Right ventricle myocardium superior (tissue), 1 donor: ENCODE measurements around the gene SLC35A5. TPM values are rescaled to one million over a fixed set of nuclear protein-coding genes. Genes with fewer than 3 reads are reported as not detected.
A peak's percentile ranks its signal among the peaks of the same experiment; 100 is the strongest.
"Not testable (repeated sequence)": the region's sequence is repeated elsewhere in the genome, so short reads cannot be mapped to it uniquely, and the experiment has no call there.

Experiments used
- ATAC-seq: fragments of 200-7000 bp; cut with Tn5 transposase; one replicate; pipeline ENCODE4 v1.9.1; 2020; ENCODE audit warnings: mild to moderate bottlenecking; ENCODE audit not compliant: poor library complexity
- DNase-seq: peaks from one replicate; pipeline ENCODE4 v3.0.0-alpha.2; 2020
- intact Hi-C: fragments of 100-400 bp; cut with DNase I; formaldehyde crosslinking; loops from one replicate; pipeline ENCODE4 v1.11.2; 2022
- long read RNA-seq: library from polyadenylated mRNA; unstranded; transcript quantifications from one replicate; pipeline ENCODE4 v2.0.0, GENCODE V29; 2021
- total RNA-seq: library from RNA; stranded (reverse); fragmentation: NEBNext Ultra II Directional; extraction: Animal tissue kit (Norgen Biotek cat#: 25700); gene quantifications from one replicate; pipeline ENCODE4 v1.2.1, GENCODE V29; 2021
- donor health status: DM: no; HTN: yes; CAD: no; lungs with severe emphysema.

SLC35A5 gene, protein sequence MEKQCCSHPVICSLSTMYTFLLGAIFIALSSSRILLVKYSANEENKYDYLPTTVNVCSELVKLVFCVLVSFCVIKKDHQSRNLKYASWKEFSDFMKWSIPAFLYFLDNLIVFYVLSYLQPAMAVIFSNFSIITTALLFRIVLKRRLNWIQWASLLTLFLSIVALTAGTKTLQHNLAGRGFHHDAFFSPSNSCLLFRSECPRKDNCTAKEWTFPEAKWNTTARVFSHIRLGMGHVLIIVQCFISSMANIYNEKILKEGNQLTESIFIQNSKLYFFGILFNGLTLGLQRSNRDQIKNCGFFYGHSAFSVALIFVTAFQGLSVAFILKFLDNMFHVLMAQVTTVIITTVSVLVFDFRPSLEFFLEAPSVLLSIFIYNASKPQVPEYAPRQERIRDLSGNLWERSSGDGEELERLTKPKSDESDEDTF
- 13.7 TPM for total RNA-seq
- long read RNA-seq, full-length matches to known transcripts, result 28 of 33 reads
- long read RNA-seq, partial matches to known transcripts, result 2 of 33 reads
- long read RNA-seq, other reads (novel, unspliced or antisense), result 3 of 33 reads

DNA sequence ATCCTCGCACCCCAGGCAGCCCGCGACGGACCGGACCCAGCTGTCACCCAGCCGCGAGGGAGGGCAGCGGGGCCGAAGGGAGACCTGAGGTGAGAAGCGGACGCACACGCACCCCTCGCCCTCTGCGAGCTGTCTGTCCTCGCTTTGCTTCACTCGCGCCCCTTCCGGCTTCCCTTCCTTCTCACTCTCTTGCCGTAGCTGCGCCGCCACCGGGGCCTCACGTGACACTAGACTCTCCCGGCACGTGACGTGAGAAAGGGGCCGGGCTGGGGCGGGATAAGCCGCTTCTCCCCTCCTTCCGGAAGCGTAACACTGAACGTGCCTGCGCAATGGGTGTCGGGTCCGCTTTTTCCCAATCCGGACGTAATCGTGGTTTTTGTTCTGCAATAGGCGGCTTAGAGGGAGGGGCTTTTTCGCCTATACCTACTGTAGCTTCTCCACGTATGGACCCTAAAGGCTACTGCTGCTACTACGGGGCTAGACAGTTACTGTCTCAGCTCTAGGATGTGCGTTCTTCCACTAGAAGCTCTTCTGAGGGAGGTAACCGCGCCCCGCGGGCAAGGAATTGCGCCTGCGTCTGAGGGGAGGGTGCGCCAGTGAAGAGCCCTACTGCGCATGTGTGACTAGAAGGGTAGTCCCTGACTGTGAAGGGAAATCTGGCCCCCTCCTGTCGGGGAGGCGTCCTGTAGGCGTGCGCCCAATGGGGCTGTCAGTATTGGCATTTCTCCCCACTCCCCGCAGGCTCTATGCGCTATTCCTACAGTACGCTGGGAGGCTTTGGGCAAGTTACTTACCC lies at the start of gene SLC35A5, which contains the start of gene ATG3:
Gene SLC35A5 (plus strand): TSS at position 312 of the 796 bp plus-strand sequence. CDS start 1,359 bp downstream, outside the sequence.
Gene ATG3 (minus strand): TSS at position 229 of the 796 bp plus-strand sequence. CDS start 434 bp downstream, outside the sequence.
- ATAC-seq (peak; percentile 98), DNase-seq (peak; percentile 99)
- intact Hi-C loops, result no loop called here

DNA sequence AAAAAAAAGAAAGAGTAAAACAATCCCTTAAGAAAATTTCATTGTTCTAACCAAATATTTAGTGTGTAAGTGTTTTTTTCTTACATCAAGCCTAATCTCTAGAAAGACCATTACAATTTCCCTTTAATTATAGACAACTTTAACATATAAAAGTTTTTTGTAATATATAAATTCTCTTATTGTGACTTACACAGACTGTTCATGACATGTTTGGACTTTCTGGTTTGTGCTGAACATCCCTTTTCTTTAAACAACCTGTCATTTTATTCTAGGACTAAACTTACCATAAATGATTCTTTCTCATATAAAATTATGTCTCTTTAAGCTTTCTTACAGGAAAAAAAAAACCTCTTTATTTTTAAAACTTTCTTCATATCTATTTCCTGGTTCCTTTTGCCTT lies 49.5 kb upstream of the SLC35A5 start:
- ATAC-seq (no peak), DNase-seq (no peak)
- intact Hi-C loops, result loop anchor here (10.0 kb wide), 1 partner anchor 188 kb away; no protein-coding TSS in a partner anchor

DNA sequence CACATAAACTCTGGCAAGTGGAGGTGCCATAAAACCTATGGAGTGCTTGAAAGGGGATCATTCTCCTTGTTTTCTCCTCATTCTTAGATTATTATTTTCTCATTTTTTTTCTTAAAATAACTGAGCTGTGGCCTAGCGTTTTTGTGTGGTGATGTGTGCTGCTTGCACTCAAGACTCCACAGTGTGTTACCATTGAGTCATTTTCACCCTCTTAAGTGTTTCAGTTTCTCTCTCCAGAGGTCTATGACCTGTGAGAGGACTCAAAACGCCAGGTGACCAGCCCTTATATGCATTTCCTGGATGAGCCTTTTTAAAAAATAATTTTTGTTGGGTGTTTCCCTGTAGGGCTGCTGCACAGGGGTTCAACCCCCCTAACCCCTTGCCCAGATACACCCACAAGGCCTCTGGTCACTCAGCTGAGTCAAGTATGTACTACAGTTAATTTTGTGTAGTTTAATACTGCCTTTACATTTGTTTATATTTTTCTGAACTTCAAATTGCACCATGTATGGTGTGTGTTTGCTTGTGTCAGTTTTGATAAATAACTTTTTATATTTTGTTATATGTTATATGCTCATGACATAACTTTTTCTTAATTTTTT lies 47.2 kb upstream of the SLC35A5 start:
- no peak for DNase-seq
- intact Hi-C loops, result loop anchor here (5.0 to 10.0 kb wide), 2 partner anchors 190 to 222 kb away; partner anchors contain the start of gene SLC9C1
- no peak for ATAC-seq

DNA sequence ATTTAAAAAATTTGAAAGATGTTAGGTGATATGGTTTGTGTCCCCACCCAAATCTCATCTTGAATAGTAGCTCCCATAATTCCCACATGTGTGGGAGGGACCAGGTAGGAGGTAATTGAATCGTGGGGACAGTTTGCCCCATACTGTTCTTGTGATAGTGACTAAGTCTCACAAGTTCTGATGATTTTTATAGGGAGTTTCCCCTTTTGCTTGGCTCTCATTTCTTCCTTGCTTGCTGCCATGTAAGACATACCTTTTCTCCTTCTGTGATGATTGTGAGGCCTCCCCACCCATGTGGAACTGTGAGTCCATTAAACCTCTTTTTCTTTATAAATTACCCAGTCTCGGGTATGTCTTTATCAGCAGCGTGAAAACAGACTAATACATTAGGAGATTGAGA lies 42.9 kb upstream of the SLC35A5 start:
- intact Hi-C loops, result loop anchor here (5.0 to 10.0 kb wide), 2 partner anchors 194 to 227 kb away; partner anchors contain the start of gene SLC9C1
- not testable (repeated sequence) for ATAC-seq, DNase-seq

DNA sequence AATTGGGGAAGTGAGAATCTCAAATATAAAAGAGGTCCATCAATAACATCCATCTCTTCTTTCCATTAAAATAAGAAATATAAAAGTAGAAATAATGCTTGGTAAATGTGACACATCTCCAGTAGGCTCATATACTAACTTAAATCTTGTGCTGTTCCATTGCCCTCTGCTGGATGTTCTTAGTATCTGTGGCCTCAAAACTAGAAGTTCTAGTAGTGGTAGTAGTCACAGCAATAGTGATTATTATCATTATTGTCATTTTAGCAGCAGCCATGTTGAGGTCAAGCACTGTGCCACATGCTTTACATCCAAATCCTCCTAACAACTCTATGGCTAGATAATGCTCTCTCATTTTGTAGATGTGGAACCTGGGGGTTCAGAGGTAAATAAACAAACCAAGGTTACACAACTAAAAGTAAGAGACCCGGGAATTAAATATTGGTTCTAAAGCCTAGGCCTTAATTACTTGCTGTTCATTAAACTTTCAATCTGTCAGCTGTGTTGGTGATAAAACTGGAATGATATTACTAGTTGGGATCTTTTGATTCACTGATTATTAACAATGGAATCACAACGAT lies 42.3 kb upstream of the SLC35A5 start:
- intact Hi-C loops, result loop anchor here (5.0 to 10.0 kb wide), 2 partner anchors 195 to 227 kb away; partner anchors contain the start of gene SLC9C1
- no peak for DNase-seq
- peak; percentile 69 for ATAC-seq

DNA sequence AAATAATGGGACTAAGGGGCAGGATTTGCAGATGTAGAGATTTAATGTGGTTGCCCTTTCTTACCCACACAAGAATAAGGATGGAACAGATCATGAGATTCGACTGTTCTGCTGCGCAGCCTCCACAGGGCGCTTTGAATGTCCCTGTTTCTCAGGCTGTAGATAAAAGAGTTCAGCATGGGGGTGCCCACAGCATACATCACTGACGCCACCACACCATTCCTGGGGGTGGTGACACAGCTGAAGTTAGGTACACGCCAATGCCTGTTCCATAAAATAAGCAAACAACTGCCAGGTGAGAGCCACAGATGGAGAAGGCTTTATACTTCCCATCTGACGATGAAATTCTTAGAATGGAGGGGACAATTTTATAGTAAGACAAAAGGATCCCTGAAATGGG lies 37.7 kb upstream of the SLC35A5 start:
- intact Hi-C loops, result not testable (repeated sequence)

DNA sequence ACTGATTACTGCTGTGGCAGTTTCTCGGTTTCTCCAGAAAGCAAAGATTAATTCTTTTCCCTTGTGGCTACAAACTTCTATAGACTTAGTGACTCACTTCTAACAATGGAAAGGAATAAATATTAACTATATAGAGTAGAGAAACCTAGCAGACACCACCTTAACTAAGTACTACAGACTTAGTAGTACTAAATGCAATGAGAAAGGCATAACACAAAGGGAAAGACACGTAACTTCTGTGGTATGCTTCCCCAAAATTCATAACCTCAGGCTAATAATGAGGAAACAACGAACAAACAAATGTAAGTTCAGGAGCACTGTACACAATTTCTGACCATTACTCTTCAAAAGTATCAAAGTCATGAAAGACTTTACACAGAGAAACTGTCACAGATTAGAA lies 31.3 kb upstream of the SLC35A5 start:
- ATAC-seq (no peak), DNase-seq (no peak)
- intact Hi-C loops, result loop anchor here (10.0 kb wide), 1 partner anchor 416 kb away; no protein-coding TSS in a partner anchor

More for the DNA sequence above, 37.7 kb upstream of the SLC35A5 start:
- not testable (repeated sequence) for DNase-seq, ATAC-seq

DNA sequence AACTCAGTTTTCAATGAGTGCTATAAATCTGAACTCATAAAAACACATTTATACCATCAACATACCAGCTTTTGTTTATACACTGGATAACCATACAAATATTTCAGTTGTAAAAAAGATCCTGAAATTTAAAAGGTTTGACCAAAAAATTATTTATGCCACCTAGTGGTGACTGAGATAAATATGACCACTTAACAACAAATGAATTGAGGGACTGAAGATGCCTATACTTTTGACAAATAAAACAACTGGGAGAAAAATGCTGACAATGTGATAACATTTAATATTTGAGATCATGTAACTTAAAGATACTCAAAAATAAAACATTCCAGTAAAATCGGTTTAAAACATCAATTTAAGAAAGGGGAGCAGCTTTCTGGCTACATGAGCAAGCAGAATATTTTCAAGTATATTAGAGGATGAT lies 30.5 kb upstream of the SLC35A5 start:
- intact Hi-C loops, result loop anchor here (10.0 kb wide), 1 partner anchor 417 kb away; no protein-coding TSS in a partner anchor

DNA sequence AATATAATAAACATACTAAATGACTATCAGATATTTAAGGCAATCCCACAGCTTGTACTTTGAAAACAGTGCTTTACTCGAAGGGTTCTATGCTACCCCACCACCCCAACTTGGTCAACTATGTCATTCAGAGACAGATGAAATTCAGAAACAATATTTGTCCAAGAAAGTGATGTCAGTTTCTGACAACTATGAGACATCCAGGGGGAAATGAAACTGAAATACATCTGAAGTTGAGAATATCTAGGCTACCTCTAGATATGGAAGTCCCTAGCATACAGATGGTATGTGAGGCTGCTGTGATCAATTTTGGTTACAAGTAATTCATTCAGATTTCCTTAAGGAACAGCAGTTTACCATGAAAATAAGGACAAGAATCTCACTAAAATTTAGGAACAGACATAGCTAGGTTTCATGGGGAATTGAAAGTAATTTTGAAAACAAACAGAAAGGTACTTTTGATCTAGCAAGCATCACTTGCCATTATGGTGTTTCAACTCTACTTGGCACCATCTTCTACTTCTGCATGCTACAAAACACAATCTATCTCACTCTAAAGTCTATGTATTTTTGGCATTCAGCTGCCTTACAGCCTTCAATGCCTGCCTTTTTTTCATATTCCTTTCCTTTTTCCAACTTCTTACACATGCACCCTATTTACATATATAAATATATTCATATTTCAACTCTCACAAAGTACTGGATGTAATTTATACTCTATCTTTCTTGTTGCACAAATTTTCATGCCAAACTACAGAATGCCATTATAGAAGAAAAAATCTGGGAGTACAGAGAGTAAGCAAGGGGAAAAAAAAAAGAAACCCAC lies 21.8 kb upstream of the SLC35A5 start:
- intact Hi-C loops, result loop anchor here (10.0 kb wide), 1 partner anchor 425 kb away; no protein-coding TSS in a partner anchor

More for the DNA sequence above, 30.5 kb upstream of the SLC35A5 start:
- ATAC-seq (no peak), DNase-seq (no peak)

DNA sequence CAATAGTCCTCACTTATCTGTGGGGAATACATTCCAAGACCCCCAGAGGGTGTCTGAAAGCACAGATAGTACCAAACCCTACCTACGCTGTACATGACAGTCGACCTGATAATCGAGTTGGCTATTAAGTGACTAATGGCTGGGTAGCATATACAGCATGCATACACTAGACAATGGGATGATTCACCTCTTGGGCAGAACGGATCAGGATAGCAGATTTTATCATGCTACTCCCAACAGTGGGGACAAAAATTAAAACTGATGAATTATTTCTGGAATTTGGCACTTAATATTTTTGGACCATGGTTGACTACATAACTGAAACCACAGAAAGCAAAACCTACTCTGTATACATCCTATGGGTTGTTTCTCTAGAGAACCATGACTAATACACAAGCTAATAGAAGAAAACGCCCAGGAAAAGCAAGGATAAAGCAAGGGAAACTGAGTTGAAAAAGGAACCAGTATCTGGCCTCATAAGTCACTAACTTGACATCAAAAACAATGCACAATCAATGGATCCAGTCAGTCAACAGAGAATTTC lies 15.6 kb upstream of the SLC35A5 start:
- DNase-seq (no peak), ATAC-seq (no peak)
- intact Hi-C loops, result no loop called here

More for the DNA sequence above, 21.8 kb upstream of the SLC35A5 start:
- no peak for ATAC-seq
- DNase-seq, result no peak

DNA sequence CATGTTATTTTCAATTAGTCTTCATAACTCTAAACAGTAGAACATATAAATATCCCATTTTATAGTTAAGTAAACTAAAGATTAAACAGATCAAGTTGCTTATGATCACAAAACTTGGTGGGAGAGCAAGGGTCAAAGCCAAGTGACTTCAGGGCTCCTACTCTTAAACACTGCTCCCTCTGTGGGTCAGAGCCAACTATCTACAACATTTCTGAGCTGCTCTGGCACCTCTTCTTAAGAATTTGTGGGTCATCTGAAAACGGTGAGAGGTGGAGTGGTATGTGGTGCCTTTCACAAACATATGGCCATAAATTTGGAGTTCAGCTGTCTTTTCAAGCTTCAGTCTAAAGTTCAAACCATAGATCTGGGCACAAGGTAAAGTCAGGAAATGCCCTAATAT lies 11.0 kb upstream of the SLC35A5 start:
- DNase-seq, result no peak
- ATAC-seq, result no peak
- intact Hi-C loops, result no loop called here

DNA sequence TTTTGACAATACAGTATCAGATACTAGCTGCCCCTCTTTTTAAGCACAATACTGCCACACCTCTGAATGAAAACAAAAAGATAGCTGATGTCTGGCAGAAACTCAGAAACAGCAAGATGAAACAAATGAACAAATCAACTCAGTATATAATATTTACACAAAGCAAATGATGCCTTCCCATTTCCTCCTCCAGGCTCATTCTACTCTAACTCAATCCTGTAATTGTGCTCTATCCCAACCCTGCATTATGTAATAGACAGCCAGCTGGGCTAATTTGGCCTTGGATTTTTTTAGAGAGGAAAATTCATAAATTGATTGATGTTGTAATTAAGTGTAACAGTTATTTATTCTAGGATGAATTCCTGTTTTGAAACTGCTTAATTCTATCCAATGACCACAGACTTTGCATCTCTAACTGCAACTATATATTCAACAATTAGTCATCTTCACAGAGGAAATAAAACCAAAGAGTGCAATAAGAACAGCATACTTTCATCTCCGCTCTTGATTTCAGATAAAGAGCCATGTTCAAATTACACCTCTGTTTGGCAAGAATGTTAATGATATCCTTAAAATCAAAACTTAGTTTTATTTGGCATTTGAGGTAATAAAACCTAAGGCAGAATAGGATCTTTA lies 6.2 kb upstream of the SLC35A5 start:
- DNase-seq (no peak), ATAC-seq (no peak)
- intact Hi-C loops, result no loop called here

DNA sequence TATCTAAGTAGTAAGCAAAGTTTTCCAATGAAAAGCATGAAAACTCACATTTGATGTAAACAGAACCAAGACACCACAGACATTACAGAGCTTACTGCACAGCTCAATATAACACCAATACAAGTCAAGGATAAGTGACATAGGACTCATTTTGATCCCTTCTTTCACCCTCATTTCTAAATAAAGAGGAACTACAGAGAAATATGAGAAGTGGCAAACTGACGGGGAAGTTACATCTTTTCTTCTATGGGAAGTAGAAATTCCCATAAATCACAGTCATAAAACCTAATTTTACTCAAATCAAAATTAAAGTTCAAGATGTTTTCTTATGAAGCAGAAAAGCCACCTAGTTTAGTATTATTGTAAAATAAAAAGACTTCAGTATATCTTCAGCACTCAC lies 3.9 kb upstream of the SLC35A5 start:
- intact Hi-C loops, result no loop called here
- no peak for DNase-seq
- ATAC-seq, result no peak

DNA sequence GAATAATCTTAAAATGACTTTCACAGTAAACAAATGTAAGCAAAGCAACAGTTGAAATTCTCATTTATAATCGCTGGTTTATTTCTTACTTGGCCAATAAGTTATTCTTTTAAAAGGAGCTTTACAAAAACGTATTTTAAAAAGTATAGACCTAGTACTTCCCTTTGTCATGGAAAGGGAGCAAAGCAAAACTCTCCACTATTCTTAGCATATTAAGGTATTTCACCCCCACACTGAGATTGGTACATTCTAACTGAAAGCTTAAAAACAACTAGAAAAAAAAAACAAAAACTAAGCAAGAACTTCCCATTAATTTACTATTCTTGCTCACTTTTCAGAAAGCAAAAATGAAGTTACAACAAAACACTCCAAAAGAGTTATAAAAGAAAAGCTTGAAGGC lies 1.5 kb upstream of the SLC35A5 start:
- ATAC-seq (no peak), DNase-seq (no peak)
- intact Hi-C loops, result no loop called here

DNA sequence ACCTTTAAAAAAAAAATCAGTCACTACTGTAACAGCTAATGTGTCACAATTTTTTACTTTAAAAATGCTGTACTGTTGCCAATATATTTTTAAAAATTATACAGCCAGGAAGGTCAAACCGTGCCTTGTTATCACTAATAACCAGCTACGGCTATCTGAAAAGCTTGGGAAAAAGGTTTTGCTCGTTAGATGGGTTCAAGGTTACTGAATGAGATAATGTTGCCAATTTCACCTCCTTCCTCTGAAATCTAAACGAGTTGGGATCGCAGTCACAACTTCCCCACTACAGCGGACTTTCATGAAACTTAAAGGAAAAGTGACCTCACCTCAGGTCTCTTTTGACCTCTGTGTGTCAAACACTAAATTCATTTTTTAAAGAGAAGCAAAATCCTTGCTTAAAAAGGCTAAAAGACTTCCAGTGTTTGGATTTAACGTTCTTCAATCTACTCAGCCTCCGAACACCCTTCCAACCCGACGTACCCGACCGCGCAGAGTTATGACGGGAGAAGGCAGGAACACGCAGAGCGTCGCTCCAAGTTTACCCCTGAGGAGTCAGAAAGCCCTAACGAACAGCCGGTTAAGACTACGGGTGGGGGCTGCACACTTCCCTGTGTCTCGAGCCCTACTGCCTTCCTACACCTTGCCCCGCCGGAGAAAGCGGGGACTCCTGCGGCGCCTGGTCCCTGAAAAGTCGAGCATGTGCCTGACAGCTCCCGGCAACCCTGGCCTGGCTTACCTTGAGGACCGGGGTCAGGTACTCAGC lies 943 bp upstream of the SLC35A5 start:
- DNase-seq (peak; percentile 75), ATAC-seq (peak; percentile 47)
- intact Hi-C loops, result no loop called here

DNA sequence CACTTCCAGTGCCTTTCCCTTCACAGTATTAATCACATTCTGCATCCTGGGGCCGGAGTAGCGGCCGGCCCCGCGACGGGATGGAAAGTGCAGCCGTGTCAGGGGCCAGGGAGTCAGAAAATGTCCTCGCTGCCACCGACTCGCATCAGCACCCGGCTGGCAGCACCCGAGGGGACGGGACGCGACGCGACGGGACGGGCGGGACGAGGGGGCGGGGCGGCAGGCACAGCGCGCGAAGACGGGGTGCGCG lies 436 bp upstream of the SLC35A5 start:
- peak; percentile 74 for ATAC-seq
- intact Hi-C loops, result no loop called here
- DNase-seq, result no peak
